IMR-90 (cell line): ENCODE measurements around the gene OR51D1. TPM values are rescaled to one million over a fixed set of nuclear protein-coding genes. Genes with fewer than 3 reads are reported as not detected.

Source experiments
- ATAC-seq: fragments of 200-7000 bp; cut with Tn5 transposase; 2 replicates; pipeline ENCODE4 v1.9.1; 2020; ENCODE audit warnings: low read depth, mild to moderate bottlenecking, moderate library complexity
- BruUV-seq: library from RNA; stranded (reverse); fragments of 400-500 nt; replicated peaks from 2 replicates; lab custom pipeline; 2021; lab: Mats Ljungman, UMichigan
- CTCF ChIA-PET: fragments of 300-600 bp; formaldehyde crosslinking; extraction: SDS; loops from one replicate; lab custom pipeline; 2021; ENCODE audit warnings: antibody characterized with exemption; lab: Yijun Ruan, JAX
- POLR2A ChIA-PET: fragments of 300-600 bp; sonication (Branson Sonifier 250); formaldehyde crosslinking; loops from one replicate; lab custom pipeline; 2022; ENCODE audit warnings: antibody characterized with exemption; ENCODE audit not compliant: unreplicated experiment; lab: Charles Lee
- DNase-seq: peaks from one replicate; pipeline ENCODE4 v3.0.0; 2013
- H2AFZ ChIP-seq: replicated peaks from 2 replicates; pipeline ENCODE3; 2013; ENCODE audit warnings: low read length, mild to moderate bottlenecking; ENCODE audit not compliant: poor library complexity
- H2AK5ac ChIP-seq: 2 replicates; pipeline ENCODE4 v1.6.1; 2013; ENCODE audit warnings: low read depth, low read length, inconsistent platforms
- H2AK9ac ChIP-seq: replicated peaks from 2 replicates; pipeline ENCODE3; 2013; ENCODE audit warnings: mild to moderate bottlenecking, low read depth, low read length, moderate library complexity; ENCODE audit not compliant: poor library complexity
- H2BK120ac ChIP-seq: 2 replicates; pipeline ENCODE4 v1.6.1; 2013; ENCODE audit warnings: low read depth, low read length, inconsistent platforms
- H2BK15ac ChIP-seq: 3 replicates; pipeline ENCODE4 v1.6.1; 2013; ENCODE audit warnings: low read depth, low read length, inconsistent platforms
- H2BK20ac ChIP-seq: 2 replicates; pipeline ENCODE4 v1.6.1; 2013; ENCODE audit warnings: low read depth, mild to moderate bottlenecking, inconsistent platforms, low read length, moderate library complexity
- H2BK5ac ChIP-seq: 2 replicates; pipeline ENCODE4 v1.6.1; 2013; ENCODE audit warnings: mild to moderate bottlenecking, low read depth, low read length, inconsistent platforms; ENCODE audit not compliant: poor library complexity, severe bottlenecking
- H3K14ac ChIP-seq: replicated peaks from 2 replicates; pipeline ENCODE4 v1.6.1; 2013; ENCODE audit warnings: low read depth, low read length, inconsistent platforms
- H3K18ac ChIP-seq: 2 replicates; pipeline ENCODE4 v1.6.1; 2013; ENCODE audit warnings: low read depth, low read length, control low read depth
- H3K23ac ChIP-seq: 2 replicates; pipeline ENCODE4 v1.6.1; 2013; ENCODE audit warnings: low read depth, low read length, inconsistent platforms
- H3K27ac ChIP-seq: 2 replicates; pipeline ENCODE4 v1.5.1; 2013; ENCODE audit warnings: mild to moderate bottlenecking, control low read depth, low read length; ENCODE audit not compliant: insufficient read depth
- H3K27me3 ChIP-seq: 2 replicates; pipeline ENCODE4 v1.6.1; 2013; ENCODE audit warnings: low read length; ENCODE audit not compliant: control insufficient read depth, insufficient read depth
- H3K36me3 ChIP-seq: 2 replicates; pipeline ENCODE4 v1.6.1; 2013; ENCODE audit warnings: low read length, mixed read lengths; ENCODE audit not compliant: control insufficient read depth, insufficient read depth
- H3K4ac ChIP-seq: 2 replicates; pipeline ENCODE4 v1.6.1; 2013; ENCODE audit warnings: low read depth, low read length, inconsistent platforms
- H3K4me1 ChIP-seq: 2 replicates; pipeline ENCODE4 v1.6.1; 2013; ENCODE audit warnings: low read length, mixed read lengths; ENCODE audit not compliant: control insufficient read depth, insufficient read depth
- H3K4me2 ChIP-seq: 2 replicates; pipeline ENCODE4 v1.6.1; 2013; ENCODE audit warnings: low read depth, mild to moderate bottlenecking, control low read depth, low read length, moderate library complexity
- H3K4me3 ChIP-seq: 2 replicates; pipeline ENCODE4 v1.5.1; 2013; ENCODE audit warnings: low read depth, mild to moderate bottlenecking, control low read depth, low read length, moderate library complexity; ENCODE audit not compliant: insufficient read depth
- H3K56ac ChIP-seq: 2 replicates; pipeline ENCODE4 v1.6.1; 2013; ENCODE audit warnings: low read length, inconsistent platforms; ENCODE audit not compliant: insufficient read depth; ENCODE audit errors: extremely low read depth
- H3K79me1 ChIP-seq, 2 experiments: 2 replicates each; pipeline ENCODE4 v1.6.1; 2013; ENCODE audit warnings: low read length in 2 of 2, inconsistent platforms in 1 of 2, low read depth in 1 of 2
- H3K9ac ChIP-seq: 2 replicates; pipeline ENCODE4 v1.6.1; 2013; ENCODE audit warnings: low read depth, low read length, control low read depth
- H3K9me1 ChIP-seq: 2 replicates; pipeline ENCODE4 v1.6.1; 2013; ENCODE audit warnings: low read length, inconsistent platforms; ENCODE audit not compliant: insufficient read depth
- H3K9me3 ChIP-seq: 2 replicates; pipeline ENCODE4 v1.6.1; 2013; ENCODE audit warnings: low read length; ENCODE audit not compliant: control insufficient read depth, insufficient read depth
- H4K20me1 ChIP-seq: 2 replicates; pipeline ENCODE4 v1.6.1; 2013; ENCODE audit warnings: low read length, inconsistent platforms; ENCODE audit not compliant: insufficient read depth
- H4K5ac ChIP-seq: 2 replicates; pipeline ENCODE4 v1.6.1; 2013; ENCODE audit warnings: mild to moderate bottlenecking, low read depth, low read length, control low read depth
- H4K8ac ChIP-seq, 2 experiments: 2 replicates each; pipeline ENCODE4 v1.6.1; 2013; ENCODE audit warnings: low read depth in 2 of 2, low read length in 2 of 2, control low read depth in 1 of 2, inconsistent platforms in 1 of 2
- H4K91ac ChIP-seq: 2 replicates; pipeline ENCODE4 v1.6.1; 2013; ENCODE audit warnings: low read depth, low read length, inconsistent platforms; ENCODE audit not compliant: insufficient read depth
- BHLHE40 ChIP-seq: fragments of 150-350 bp; IDR thresholded peaks from 2 replicates; pipeline ENCODE4 v1.6.1; 2016; ENCODE audit warnings: mild to moderate bottlenecking, low read depth, low read length
- CEBPB ChIP-seq: IDR thresholded peaks from 2 replicates; pipeline ENCODE4 v1.6.1; 2012; ENCODE audit warnings: low read depth, low read length, improper control_type of control experiment
- CHD1 ChIP-seq: IDR thresholded peaks from 2 replicates; pipeline ENCODE4 v1.6.1; 2012; ENCODE audit warnings: low read depth, low read length, improper control_type of control experiment
- CTCF ChIP-seq: conservative IDR thresholded peaks from 2 replicates; pipeline ENCODE4 v1.5.1; 2012; ENCODE audit warnings: mild to moderate bottlenecking, low read depth, low read length, improper control_type of control experiment
- MAFK ChIP-seq: IDR thresholded peaks from 2 replicates; pipeline ENCODE4 v1.6.1; 2012; ENCODE audit warnings: low read depth, low read length, improper control_type of control experiment
- MAZ ChIP-seq: IDR thresholded peaks from 2 replicates; pipeline ENCODE4 v1.6.1; 2012; ENCODE audit warnings: low read depth, mild to moderate bottlenecking, low read length, improper control_type of control experiment, moderate library complexity, borderline replicate concordance
- MXI1 ChIP-seq: IDR thresholded peaks from 2 replicates; pipeline ENCODE4 v1.6.1; 2012; ENCODE audit warnings: low read depth, mild to moderate bottlenecking, low read length, moderate library complexity, borderline replicate concordance
- RAD21 ChIP-seq: IDR thresholded peaks from 2 replicates; pipeline ENCODE4 v1.6.1; 2012; ENCODE audit warnings: low read length, improper control_type of control experiment
- RCOR1 ChIP-seq: IDR thresholded peaks from 2 replicates; pipeline ENCODE4 v1.6.1; 2012; ENCODE audit warnings: mild to moderate bottlenecking, low read length, improper control_type of control experiment; ENCODE audit not compliant: insufficient replicate concordance
- RFX5 ChIP-seq: IDR thresholded peaks from 2 replicates; pipeline ENCODE4 v1.8.0; 2012; ENCODE audit warnings: low read depth, mild to moderate bottlenecking, low read length, moderate library complexity
- USF2 ChIP-seq: fragments of 150-350 bp; IDR thresholded peaks from 2 replicates; pipeline ENCODE4 v1.6.1; 2017; ENCODE audit warnings: mild to moderate bottlenecking, antibody characterized with exemption, low read length, low read depth
- WGBS, 2 experiments: methylation state at CpG; one replicate each; pipeline versions ENCODE4 v1.1.5 to v1.1.7; 2013; ENCODE audit warnings: missing lambda C conversion rate in 2 of 2; ENCODE audit not compliant: insufficient read length in 1 of 2; ENCODE audit errors: extremely low coverage in 2 of 2; 5-methylcytosine and 5-hydroxymethylcytosine counted together
- dilution Hi-C: fragments of 300-500 bp; cut with HindIII; formaldehyde crosslinking; loops from one replicate; pipeline ENCODE4 v1.14.3; 2018; ENCODE audit warnings: low sequenced_read_pairs; ENCODE audit not compliant: unreplicated experiment
- in situ Hi-C: fragments of 300-500 bp; cut with MboI; formaldehyde crosslinking; loops from 3 replicates; pipeline ENCODE4 v1.14.3; 2019; ENCODE audit warnings: low sequenced_read_pairs, inconsistent platforms, mixed read lengths
- intact Hi-C: fragments of 100-400 bp; cut with micrococcal nuclease; formaldehyde crosslinking; loops from 2 replicates; pipeline ENCODE4 v1.10.0; 2022
- polyA plus RNA-seq, 3 experiments: library from polyadenylated mRNA; depleted of rRNA; stranded (reverse); fragments of >200 nt; gene quantifications; 2 replicates each; pipeline ENCODE4 v1.2.3, GENCODE V29; 2012; ENCODE audit warnings: low replicate concordance in 1 of 3
- total RNA-seq: library from RNA; depleted of rRNA; stranded (reverse); fragments of >200 nt; gene quantifications from 2 replicates; pipeline ENCODE4 v1.2.3, GENCODE V29; 2012

The OR51D1 gene
- total and polyA plus RNA-seq, 2 of the 4 experiments (the other 2 are of a cell fraction), result not detected

DNA sequence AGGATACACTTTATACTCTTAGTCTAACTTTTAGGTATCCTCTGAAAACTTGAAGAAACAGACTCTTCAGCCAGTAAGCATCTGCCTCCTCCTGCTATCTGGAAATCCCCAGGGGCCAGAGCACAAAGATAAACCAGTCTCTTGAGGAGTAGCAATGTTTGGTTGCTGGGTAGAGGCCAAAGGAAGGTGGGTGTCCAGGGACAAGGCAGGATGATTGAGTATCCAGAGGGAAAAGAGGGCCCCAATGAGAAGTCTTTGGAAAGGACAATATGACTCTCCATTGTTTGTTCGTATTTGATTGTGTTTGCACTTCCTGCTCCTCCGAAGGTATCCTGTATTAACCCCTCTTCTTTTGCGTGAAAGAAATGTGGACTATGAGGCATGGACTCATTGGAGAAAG lies 48.3 kb upstream of the OR51D1 start:
- ChIA-PET POLR2A (no interaction called here), CTCF (no interaction called here)
- H2AK9ac ChIP-seq, result no peak overlapping the region
- no peak overlapping the region for H2AFZ ChIP-seq
- H4K5ac ChIP-seq, result no peak overlapping the region
- no peaks in the 10 kb centered on the region for H3K4me1 ChIP-seq
- in situ Hi-C loops (no loop called here), intact Hi-C loops (no loop called here), dilution Hi-C loops (no loop called here)
- H3K27ac ChIP-seq, result no peak overlapping the region
- no peak overlapping the region for H3K4me2 ChIP-seq
- BruUV-seq, result no TSS peak
- DNase-seq, result no peak
- no peak overlapping the region for H3K56ac ChIP-seq
- TF ChIP-seq MAFK (no peak), CTCF (no peak), RFX5 (no peak), MXI1 (no peak), BHLHE40 (no peak), RCOR1 (no peak), MAZ (no peak), USF2 (no peak), CEBPB (no peak), RAD21 (no peak), CHD1 (no peak)
- no peak overlapping the region for H4K8ac ChIP-seq
- no peaks in the 10 kb centered on the region for H3K9me1 ChIP-seq
- ATAC-seq, result no peak
- H4K20me1 ChIP-seq, result no peaks in the 10 kb centered on the region
- H2BK20ac ChIP-seq, result no peak overlapping the region
- WGBS, 2 experiments, result no CpG with 5 or more reads among the region's 3 CpGs
- H3K9ac ChIP-seq, result no peak overlapping the region
- H3K9me3 ChIP-seq, result no peaks in the 10 kb centered on the region
- no peak overlapping the region for H2AK5ac ChIP-seq
- H3K18ac ChIP-seq, result no peak overlapping the region
- no peak overlapping the region for H3K4ac ChIP-seq
- H3K4me3 ChIP-seq, result no peak overlapping the region
- no peaks in the 10 kb centered on the region; the same call in 1 of the 2 replicates for H3K27me3 ChIP-seq
- H3K79me1 ChIP-seq, result no peaks in the 10 kb centered on the region
- H2BK5ac ChIP-seq, result no peak overlapping the region
- no peak overlapping the region for H3K23ac ChIP-seq
- no peaks in the 10 kb centered on the region for H3K36me3 ChIP-seq
- H3K14ac ChIP-seq, result no peak overlapping the region
- no peak overlapping the region for H2BK15ac ChIP-seq
- no peak overlapping the region for H2BK120ac ChIP-seq
- H4K91ac ChIP-seq, result no peak overlapping the region
